ENCODE measurements around the gene CCDC40.
"Not testable (repeated sequence)": the region's sequence is repeated elsewhere in the genome, so short reads cannot be mapped to it uniquely, and the experiment has no call there.

CCDC40 gene

GRCh38 chr17:80035937-80036714 lies at the start of gene CCDC40:
TSS of gene CCDC40 (plus strand) at chr17:80036642. CDS start at chr17:80036663, 21 bp downstream.
- no peak for DNase-seq (ENCODE audit: low read depth, low spot score)

DNA sequence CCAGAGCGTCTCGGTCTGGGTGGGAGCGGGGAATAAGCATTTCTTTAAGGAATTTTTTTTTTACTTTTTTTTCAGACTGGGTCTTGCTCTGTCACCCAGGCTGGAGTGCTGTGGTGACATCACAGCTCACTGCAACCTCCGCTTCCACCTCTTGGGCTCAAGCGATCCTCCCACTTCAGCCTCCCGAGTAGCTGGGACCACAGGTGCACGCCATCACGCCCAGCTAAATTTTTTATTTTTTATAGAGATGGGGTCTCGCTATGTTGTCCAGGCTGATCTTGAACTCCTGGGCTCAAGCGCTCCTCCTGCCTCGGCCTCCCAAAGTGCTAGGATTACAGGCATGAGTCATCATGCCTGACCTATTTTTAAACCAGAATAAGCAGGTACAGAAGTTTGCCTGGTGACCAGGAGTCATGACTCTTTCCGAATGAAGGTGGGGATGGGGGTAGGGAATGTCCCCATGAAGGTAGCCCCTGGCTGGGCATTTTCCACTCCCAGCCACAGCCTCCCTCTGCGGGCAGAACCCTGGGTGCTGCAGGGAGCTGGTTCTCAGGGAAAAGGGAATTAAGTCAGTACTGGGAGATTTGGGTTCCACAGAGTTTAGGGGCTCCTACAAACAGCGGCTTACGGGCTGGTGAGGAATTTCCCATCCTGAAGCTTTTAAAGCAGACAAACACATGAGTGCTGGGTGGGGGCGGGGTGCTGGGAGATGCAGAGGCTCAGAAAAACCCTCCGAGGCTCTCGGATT lies 49.1 kb upstream of the CCDC40 start:
- DNase-seq (ENCODE audit: low read depth, low spot score) = no peak

DNA sequence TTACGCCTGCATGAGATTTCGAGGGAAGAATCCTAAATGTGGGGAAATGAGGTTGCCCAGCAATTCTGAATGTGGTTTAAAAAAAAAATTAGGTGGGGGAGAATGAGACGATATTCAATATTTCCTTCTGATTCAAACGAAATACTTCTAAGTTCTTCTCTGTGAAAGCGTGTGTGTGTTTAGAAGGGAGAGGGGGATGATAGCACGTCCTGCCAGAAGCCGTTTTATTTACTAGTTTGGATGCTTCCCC lies 48.6 kb upstream of the CCDC40 start:
- no peak for DNase-seq (ENCODE audit: low read depth, low spot score)

DNA sequence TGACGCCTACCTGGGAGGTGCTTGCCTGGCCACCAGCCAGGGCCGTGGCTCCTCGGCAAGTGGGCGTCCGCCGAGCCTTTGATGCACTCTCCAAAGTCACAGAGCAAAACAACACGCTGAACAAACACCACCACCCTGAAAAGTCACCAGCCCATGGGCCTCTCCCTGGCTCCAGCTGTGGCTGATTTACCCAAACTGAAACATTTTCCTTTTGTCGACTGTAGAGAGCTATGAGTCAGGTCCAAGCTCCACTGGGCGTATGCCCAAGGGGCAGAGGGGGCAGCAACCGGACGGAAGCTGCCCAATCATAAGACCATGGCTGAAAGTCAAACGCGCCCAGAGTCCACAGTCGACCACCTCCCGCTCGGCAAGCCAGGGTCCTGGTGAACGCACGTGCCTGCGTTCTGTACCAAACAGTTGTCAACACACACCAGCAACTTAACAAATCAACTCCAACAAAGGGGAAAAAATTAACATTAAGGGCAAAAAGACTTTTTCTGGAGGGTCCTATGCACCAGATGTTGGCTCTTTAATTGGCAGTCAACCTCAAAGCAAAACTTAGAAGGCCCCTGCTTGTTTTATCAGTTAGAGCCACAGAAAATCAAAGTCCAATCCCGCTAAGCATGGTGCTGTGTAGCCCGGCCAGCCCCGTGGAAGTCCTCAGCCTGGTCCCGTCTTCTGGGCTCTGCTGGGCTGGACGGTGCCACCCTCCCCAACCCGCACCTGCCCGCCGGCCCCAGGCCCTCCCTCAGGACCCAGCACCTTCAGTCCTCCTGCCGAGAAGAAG lies 48.1 kb upstream of the CCDC40 start:
- DNase-seq (ENCODE audit: low read depth, low spot score) = no peak

- DNase-seq (ENCODE audit: low read depth, low spot score) = no peak
Observed at GRCh38 chr17:79989106-79989835, 47.2 kb upstream of the CCDC40 start.

GRCh38 chr17:79990051-79990592 lies 46.3 kb upstream of the CCDC40 start:
- no peak for DNase-seq (ENCODE audit: low read depth, low spot score)

DNA sequence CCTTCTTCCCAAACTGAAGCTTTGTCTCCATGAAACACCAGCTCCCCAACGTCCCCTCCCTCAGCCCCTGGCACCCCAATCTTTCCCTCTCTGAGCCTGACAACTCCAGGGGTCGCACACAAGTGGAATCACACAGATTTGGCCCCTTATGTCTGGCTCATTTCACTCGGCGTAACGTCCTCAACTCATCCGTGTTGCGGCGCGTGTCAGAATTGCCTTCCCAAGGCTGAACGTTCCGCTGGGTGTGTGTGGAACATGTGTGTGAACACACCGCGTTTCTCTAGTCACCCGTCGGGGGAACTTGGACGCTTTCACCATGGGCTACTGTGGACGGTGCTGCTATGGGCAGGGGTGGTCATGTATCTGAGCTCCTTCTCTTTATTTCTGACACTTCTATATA lies 45.7 kb upstream of the CCDC40 start:
- DNase-seq (ENCODE audit: low read depth, low spot score) = no peak

GRCh38 chr17:79991140-79991923 lies 45.1 kb upstream of the CCDC40 start:
- DNase-seq (ENCODE audit: low read depth, low spot score) = no peak

DNA sequence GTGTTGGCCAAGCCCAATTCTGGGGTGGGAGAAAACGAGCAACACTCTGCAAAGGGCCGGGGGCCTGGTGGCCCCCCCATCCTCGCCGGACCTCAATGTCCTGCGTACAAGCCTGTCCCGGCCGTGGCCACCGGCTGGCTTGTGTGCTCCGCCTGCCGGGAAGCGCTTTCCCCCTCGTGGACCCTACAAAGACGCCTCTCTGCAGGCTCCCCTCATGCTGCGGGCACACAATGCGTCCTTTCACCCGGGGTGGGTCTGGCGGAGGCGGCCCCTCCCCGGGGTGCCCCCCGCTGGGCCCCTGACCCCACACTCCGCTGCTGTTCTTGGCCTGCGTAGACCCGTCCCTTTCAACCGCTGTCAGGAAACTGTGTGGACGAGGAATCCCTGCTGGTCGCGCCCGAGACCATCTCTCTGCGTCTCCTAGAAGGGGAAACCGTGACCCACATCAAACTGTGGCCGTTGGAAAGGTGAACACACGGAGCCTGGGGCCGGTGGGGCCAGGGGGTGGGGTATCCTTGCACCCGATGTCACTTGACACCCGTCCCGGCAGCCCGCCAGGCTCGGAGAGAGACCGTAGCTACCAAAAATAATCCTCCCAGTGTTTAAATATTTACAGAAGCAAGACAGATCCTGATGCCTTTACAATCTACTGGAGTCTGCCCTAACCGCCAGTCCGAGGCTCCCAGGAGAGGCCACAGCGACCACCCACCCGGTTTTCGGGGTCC lies 44.4 kb upstream of the CCDC40 start:
- no peak for DNase-seq (ENCODE audit: low read depth, low spot score)

GRCh38 chr17:79992649-79993389 lies 43.6 kb upstream of the CCDC40 start:
- no peak for DNase-seq (ENCODE audit: low read depth, low spot score)

GRCh38 chr17:79993390-79994227 lies 42.8 kb upstream of the CCDC40 start:
- DNase-seq (ENCODE audit: low read depth, low spot score) = no peak

DNA sequence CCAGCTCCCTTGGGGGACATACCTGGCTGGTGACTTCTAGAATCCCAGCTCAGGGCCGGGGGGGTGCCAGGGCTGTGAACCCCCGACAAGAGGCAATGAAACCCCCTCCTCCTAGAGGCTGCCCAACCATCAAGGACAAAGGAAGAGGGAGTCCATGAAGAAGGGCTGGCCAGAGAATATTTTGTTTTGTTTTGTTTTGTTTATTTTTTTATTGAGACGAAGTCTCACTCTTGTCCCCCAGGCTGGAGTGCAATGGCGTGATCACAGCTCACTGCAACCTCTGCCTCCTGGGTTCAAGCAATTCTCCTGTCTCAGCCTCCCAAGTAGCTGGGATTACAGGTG lies 42.2 kb upstream of the CCDC40 start:
- not testable (repeated sequence) for DNase-seq (ENCODE audit: low read depth, low spot score)

DNA sequence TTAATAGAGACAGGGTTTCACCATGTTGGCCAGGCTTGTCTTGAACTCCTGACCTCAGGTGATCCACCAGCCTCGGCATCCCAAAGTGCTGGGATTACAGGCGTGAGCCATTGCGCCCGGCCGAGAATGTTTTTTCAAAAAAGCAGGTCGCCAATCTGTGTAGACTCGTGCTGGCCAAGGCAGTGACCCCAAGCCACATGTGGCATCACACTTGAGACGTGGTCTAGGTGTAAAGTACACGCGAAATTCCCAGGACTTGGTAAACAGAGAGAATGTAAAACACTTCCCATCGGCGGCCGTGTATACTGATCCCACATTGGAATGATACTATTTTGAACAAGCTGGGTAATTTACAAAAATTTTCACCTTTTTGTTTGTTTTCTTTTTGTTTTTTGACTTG lies 41.8 kb upstream of the CCDC40 start:
- no peak for DNase-seq (ENCODE audit: low read depth, low spot score)

GRCh38 chr17:79995696-79996095 lies 40.7 kb upstream of the CCDC40 start:
- no peak for DNase-seq (ENCODE audit: low read depth, low spot score)

- no peak for DNase-seq (ENCODE audit: low read depth, low spot score)
Observed at GRCh38 chr17:79996291-79996690, 40.2 kb upstream of the CCDC40 start.

- no peak for DNase-seq (ENCODE audit: low read depth, low spot score)
Observed at GRCh38 chr17:79997011-79997660, 39.3 kb upstream of the CCDC40 start.

DNA sequence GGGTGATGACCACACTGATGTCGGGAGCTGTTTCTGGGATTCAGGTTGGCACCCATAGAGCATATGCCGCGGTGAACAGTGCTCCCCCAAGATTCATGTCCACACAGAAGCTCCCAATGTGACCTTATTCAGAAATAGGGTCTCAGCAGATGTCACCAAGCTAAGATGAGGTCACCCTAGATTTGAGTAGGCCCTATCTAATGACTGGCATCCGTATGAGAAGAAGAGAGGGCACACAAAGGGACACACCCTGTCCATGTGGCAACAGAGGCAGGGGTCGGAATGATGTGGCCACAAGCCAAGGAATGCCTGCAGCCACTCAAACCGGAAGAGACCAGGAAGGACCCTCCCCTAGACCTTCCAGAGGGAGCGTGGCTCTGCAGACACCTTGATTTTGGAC lies 36.3 kb upstream of the CCDC40 start:
- no peak for DNase-seq (ENCODE audit: low read depth, low spot score)
